Astrocyte of the cerebellum (primary cell): Measurements from ENCODE around the gene NHLRC4.
A peak's percentile ranks its signal among the peaks of the same experiment; 100 is the strongest.

ENCODE experiments used
- DNase-seq: peaks from one replicate; pipeline ENCODE4 v3.0.0-alpha.2; 2011; ENCODE audit warnings: low read depth
- H3K4me3 ChIP-seq: 2 replicates; pipeline ENCODE4 v1.5.1; 2011; ENCODE audit warnings: mild to moderate bottlenecking, low read depth, low read length, moderate library complexity
- in situ Hi-C: cut with HindIII; loops from 2 replicates; pipeline ENCODE4 v1.10.0; 2017; ENCODE audit warnings: low sequenced_read_pairs
- TF ChIP-seq, protein P1 (sequence below): IDR thresholded peaks from 2 replicates; pipeline ENCODE4 v1.5.1; 2012; ENCODE audit warnings: low read length, low read depth, moderate library complexity, mild to moderate bottlenecking; ENCODE audit errors: missing control alignments

NHLRC4 gene

DNA sequence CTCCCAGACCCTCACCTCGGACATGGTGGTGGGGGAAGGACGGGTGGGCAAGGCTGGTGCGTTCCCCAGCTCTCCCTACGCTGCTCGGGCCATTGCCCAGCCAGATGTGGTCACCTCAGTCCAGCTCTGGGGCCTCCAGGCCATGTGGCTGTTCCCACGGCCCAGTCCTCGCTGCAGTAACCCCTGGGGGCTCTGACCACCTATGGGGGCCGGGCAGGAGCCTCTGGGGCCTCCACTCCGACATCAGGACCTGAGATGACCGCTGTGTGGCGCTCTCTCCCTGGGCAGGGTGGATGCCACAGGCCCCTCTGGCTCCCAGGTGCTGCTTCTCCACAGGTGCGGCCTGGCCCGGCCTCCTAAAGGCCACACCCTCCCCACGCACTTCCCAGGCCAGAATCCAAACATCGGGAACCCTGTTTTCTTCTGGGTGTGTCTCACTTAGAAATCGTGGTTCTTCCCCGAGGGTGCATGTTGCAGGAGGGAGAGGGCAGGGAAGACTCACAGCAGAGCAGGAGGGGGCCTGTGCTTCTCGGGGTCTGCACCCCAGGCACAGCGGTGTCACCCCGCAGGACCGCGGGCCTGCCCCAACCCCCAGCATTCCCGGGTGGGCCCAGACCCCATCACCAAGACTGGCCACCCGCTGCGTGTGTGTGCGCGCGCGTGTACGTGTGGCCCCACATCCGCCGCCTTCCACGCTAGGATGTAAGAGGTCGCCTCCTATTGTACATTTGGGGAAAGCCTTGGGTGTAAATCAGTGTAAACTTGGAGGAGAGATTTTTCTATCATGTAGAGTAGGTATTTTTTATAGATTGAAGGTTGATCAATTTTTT, 45.2 kb upstream of the NHLRC4 start:
- TF ChIP-seq, protein P1, sequence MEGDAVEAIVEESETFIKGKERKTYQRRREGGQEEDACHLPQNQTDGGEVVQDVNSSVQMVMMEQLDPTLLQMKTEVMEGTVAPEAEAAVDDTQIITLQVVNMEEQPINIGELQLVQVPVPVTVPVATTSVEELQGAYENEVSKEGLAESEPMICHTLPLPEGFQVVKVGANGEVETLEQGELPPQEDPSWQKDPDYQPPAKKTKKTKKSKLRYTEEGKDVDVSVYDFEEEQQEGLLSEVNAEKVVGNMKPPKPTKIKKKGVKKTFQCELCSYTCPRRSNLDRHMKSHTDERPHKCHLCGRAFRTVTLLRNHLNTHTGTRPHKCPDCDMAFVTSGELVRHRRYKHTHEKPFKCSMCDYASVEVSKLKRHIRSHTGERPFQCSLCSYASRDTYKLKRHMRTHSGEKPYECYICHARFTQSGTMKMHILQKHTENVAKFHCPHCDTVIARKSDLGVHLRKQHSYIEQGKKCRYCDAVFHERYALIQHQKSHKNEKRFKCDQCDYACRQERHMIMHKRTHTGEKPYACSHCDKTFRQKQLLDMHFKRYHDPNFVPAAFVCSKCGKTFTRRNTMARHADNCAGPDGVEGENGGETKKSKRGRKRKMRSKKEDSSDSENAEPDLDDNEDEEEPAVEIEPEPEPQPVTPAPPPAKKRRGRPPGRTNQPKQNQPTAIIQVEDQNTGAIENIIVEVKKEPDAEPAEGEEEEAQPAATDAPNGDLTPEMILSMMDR, result peak; percentile 20
- in situ Hi-C loops, result no loop called here
- DNase-seq, result no peak
- no peak overlapping the region for H3K4me3 ChIP-seq

DNA sequence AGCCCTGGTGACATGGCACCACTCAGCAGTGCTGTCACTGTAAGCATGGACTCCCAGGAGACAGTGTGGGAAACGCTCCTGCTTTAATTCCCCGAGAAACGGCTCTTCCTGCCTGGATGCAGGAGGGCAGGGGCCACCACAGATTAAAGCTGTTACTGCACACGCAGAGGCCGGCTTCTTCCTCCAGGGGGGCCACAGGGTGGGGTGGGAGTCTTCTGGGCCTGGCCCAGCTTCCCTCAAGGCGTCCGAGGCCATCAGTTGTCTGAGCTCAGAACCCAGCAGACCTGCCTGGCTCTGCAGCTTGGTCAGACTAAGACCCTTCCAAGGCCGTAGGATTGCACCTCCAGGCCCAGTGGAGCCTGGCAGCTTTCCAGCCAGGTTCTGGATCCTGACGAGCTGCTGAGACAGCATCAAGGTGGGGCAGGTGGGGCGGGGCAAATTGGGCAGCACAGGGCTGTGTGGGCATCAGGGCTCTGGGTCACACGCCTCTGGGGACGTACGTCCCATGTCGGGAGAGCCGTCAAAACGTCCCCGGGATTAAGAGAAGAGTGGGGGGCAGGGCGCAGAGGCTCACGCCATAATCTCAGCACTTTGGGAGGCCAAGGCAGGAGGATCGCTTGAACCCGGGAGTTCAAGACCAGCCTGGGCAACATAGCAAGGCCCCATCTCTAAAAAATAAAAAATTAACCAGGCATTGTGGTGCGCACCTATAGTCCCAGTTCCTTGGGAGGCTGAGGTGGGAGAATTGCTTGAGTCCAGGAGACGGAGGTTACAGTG, 44.3 kb upstream of the NHLRC4 start:
- in situ Hi-C loops, result no loop called here
- DNase-seq, result no peak
- no peak overlapping the region for H3K4me3 ChIP-seq
- TF ChIP-seq, protein P1, result no peak

- in situ Hi-C loops, result no loop called here
- TF ChIP-seq, protein P1, result no peak
- no peak for DNase-seq
- H3K4me3 ChIP-seq, result no peak overlapping the region
Measured at GRCh38 chr16:523097-523741, 43.6 kb upstream of the NHLRC4 start.

- TF ChIP-seq, protein P1, result no peak
- in situ Hi-C loops, result no loop called here
- no peak overlapping the region for H3K4me3 ChIP-seq
- DNase-seq, result no peak
Measured at GRCh38 chr16:524274-525040, 42.3 kb upstream of the NHLRC4 start.

DNA sequence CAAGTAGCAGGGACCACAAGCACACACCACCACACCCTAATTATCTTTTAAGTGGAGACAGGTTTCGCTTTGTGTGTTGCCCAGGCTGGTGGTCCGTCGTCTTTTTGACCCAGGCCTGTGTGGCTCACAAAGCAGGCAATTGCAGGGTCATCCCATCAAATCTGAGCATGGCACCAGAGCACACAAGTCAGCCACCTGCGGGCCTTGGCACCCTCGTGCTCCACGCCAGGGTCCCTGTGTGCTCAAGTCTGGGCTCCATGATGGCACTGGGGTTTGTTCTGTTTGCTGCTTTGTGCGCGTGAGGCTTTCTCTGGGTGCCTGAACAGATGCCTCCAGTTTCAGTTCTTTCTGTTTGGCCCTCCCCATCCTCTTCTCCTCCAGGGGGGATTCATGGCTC, 41.7 kb upstream of the NHLRC4 start:
- no peak for DNase-seq
- H3K4me3 ChIP-seq, result no peak overlapping the region
- in situ Hi-C loops, result no loop called here
- TF ChIP-seq, protein P1, result no peak
